Vagina (tissue), 2 donors: ENCODE data around the gene BFSP1. TPM values are rescaled to one million over a fixed set of nuclear protein-coding genes. Genes with fewer than 3 reads are reported as not detected.
A peak's percentile ranks its signal among the peaks of the same experiment; 100 is the strongest.

ENCODE experiments used
- DNase-seq, 2 donors: peaks; one replicate each; pipeline ENCODE4 v3.0.0-alpha.2; 2017; ENCODE audit errors: extremely low spot score in 2 of 2
- H3K27ac ChIP-seq: fragments of 200-600 bp; sonication (generic); one replicate; pipeline ENCODE4 v1.5.1; 2019
- H3K27me3 ChIP-seq: fragments of 200-600 bp; sonication (generic); one replicate; pipeline ENCODE4 v1.5.1; 2019
- H3K36me3 ChIP-seq, 2 donors: fragments of 200-600 bp; sonication (generic); one replicate each; pipeline ENCODE4 v1.5.1; 2017 to 2019
- H3K4me1 ChIP-seq: fragments of 200-600 bp; sonication (generic); one replicate; pipeline ENCODE4 v1.5.1; 2019
- H3K4me3 ChIP-seq, 2 donors: fragments of 200-600 bp; sonication (generic); 1 replicate in 1 of 2; 2 replicates in 1 of 2; pipeline ENCODE4 v1.5.1; 2016 to 2019
- H3K9me3 ChIP-seq: fragments of 200-600 bp; sonication (generic); one replicate; pipeline ENCODE4 v1.5.1; 2019
- POLR2A ChIP-seq, 2 donors: fragments of 450-650 bp; IDR thresholded peaks; one replicate each; pipeline ENCODE4 v1.6.1; 2017; ENCODE audit warnings: antibody characterized with exemption in 2 of 2, mild to moderate bottlenecking in 2 of 2, moderate library complexity in 2 of 2
- POLR2AphosphoS5 ChIP-seq, 2 donors: sonication (generic); formaldehyde crosslinking; IDR thresholded peaks; one replicate each; pipeline ENCODE4 v1.9.0; 2017; ENCODE audit warnings: antibody characterized with exemption in 2 of 2, mild to moderate bottlenecking in 2 of 2, low read depth in 1 of 2; ENCODE audit not compliant: insufficient read depth in 1 of 2
- intact Hi-C: fragments of 100-400 bp; cut with DNase I; formaldehyde crosslinking; loops from one replicate; pipeline ENCODE4 v1.15.1; 2023
- total RNA-seq: library from RNA; depleted of rRNA; stranded (reverse); fragments of >200 nt; gene quantifications from one replicate; pipeline ENCODE4 v1.2.3, GENCODE V29; 2016
- TF ChIP-seq, protein P1 (sequence below), 3 experiments: fragments of 450-650 bp in 2 of 3; fragments of 200-600 bp in 1 of 3; sonication (generic) in 1 of 3; IDR thresholded peaks; one replicate each; pipeline ENCODE4 v1.5.1; 2017 to 2019; ENCODE audit warnings: antibody characterized with exemption in 3 of 3, mild to moderate bottlenecking in 2 of 3, moderate library complexity in 2 of 3

Gene BFSP1
- total RNA-seq, 1 donor from 2014 or later = 0.49 TPM

DNA sequence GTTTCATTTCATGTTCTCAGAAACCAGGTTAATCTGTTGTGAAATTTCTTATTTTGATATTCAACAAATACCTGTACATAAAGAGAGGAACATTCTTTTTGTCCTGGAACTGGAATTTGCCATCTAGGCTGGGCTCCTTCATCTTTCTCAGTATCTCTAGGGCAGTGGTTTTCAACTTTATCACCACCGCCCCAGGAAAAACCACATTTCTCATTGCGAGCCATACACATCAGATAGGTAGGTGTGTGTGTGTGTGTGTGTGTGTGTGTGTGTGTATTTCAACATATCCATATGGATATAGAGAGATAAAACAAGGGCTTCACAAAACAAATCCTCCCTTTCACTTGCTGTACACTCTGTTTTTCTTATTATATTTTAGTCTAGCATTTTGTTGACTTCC lies 24.1 kb downstream of the BFSP1 start:
- peaks cover 14% of the 10 kb centered on the region for H3K4me1 ChIP-seq
- no peak for TF ChIP-seq POLR2AphosphoS5 (IDR thresholded peaks at IDR 0.05; ENCODE audit: insufficient read depth in 1 of 2, low read depth in 1 of 2)
- TF ChIP-seq POLR2A (IDR thresholded peaks at IDR 0.05) = no peak
- TF ChIP-seq, protein P1, sequence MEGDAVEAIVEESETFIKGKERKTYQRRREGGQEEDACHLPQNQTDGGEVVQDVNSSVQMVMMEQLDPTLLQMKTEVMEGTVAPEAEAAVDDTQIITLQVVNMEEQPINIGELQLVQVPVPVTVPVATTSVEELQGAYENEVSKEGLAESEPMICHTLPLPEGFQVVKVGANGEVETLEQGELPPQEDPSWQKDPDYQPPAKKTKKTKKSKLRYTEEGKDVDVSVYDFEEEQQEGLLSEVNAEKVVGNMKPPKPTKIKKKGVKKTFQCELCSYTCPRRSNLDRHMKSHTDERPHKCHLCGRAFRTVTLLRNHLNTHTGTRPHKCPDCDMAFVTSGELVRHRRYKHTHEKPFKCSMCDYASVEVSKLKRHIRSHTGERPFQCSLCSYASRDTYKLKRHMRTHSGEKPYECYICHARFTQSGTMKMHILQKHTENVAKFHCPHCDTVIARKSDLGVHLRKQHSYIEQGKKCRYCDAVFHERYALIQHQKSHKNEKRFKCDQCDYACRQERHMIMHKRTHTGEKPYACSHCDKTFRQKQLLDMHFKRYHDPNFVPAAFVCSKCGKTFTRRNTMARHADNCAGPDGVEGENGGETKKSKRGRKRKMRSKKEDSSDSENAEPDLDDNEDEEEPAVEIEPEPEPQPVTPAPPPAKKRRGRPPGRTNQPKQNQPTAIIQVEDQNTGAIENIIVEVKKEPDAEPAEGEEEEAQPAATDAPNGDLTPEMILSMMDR (IDR thresholded peaks at IDR 0.05) = no peak
- no peaks in the 10 kb centered on the region for H3K36me3 ChIP-seq
- intact Hi-C loops = loop anchor here (10.0 kb wide), 1 partner anchor 488 kb away; no protein-coding TSS in a partner anchor
- no peak for DNase-seq
- H3K27me3 ChIP-seq = no peaks in the 10 kb centered on the region
- H3K27ac ChIP-seq = no peak overlapping the region
- no peaks in the 10 kb centered on the region for H3K9me3 ChIP-seq
- H3K4me3 ChIP-seq = no peak overlapping the region

DNA sequence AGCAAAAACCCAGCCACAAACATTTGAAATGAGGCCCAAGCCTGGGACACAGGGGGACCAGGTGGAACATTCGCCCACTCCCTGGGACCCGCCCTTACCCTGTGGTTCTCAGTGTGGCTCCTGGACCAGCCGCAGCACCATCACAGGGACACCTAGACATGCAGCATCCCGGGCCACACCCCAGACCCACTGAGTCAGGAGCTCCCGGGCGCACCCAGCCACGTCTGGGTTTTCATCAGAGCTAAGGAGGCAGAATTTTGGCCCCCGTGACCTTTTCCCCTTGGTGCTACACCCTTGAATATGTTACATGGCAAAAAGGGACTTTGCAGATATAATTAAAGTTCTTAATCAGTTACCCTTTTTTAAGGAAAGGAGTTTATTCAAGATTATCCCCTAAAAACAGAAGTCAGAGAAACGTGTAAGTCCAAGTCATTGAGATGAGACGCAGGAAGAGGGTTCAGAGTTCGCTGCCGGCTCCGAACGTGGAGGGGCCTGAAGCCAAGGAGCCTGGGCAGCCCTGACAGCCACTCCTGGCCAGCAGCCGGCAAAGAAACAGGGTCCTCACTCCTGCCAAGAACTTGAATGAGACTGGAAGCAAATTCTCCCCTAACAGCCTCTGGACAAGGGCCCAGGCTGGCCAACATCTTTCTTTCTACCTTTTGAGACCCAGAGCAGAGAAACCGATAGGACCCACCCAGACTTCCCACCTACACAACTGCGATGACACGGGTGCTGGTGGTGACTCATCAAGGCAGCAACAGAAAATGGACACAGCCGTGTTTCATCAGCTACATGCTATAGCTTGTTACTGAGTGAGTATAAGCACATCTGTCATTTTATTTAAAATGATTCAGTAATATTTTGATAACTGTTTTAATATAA lies 25.3 kb downstream of the BFSP1 start:
- peaks cover 14% of the 10 kb centered on the region for H3K4me1 ChIP-seq
- no peaks in the 10 kb centered on the region for H3K9me3 ChIP-seq
- TF ChIP-seq, protein P1 (IDR thresholded peaks at IDR 0.05) = no peak
- no peak for TF ChIP-seq POLR2AphosphoS5 (IDR thresholded peaks at IDR 0.05; ENCODE audit: insufficient read depth in 1 of 2, low read depth in 1 of 2)
- TF ChIP-seq POLR2A (IDR thresholded peaks at IDR 0.05) = no peak
- peak overlapping the region; percentile 40 to 54 for H3K4me3 ChIP-seq
- intact Hi-C loops = loop anchor here (10.0 kb wide), 1 partner anchor 489 kb away; no protein-coding TSS in a partner anchor
- H3K27me3 ChIP-seq = no peaks in the 10 kb centered on the region
- H3K36me3 ChIP-seq = no peaks in the 10 kb centered on the region
- peak overlapping the region; percentile 81 for H3K27ac ChIP-seq
- DNase-seq = no peak

DNA sequence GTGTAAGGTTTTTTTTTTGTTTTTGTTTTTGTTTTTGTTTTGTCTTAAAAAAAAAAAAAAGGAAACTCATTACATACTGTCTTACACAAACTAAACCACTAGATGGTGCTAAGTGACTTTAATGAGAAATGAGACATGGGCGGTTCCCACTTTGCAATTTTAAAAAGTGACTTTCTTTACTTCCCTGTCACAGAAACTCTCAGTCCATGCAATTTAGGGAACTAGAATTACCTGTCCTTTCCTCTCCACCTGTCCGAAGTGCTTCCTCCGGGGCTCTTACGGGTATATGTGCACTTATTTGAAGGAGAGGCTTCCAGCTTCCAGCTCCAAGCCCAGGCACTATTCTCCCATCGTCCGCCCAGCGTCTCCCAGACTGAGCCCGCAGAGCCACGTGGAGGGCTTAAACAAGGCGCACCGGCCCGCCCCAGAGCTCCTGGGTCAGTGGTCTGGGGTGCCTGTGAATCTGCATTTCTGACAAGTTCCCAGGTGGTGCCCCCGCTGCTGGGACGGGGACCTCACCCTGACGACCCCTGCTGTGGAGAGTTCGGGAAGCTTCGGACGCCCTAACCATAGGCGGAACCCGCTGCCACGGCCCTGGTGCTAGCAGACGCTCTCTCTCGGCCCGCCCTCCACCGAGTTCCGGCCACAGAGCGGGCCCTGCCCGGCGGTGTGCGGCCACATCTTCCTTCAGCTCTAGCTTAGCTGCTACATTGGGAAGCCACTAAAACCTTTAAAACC lies 26.1 kb downstream of the BFSP1 start:
- Histone ChIP-seq H3K27me3 (no peaks in the 10 kb centered on the region), H3K36me3 (no peaks in the 10 kb centered on the region), H3K27ac (peak overlapping the region; percentile 81), H3K4me1 (peaks cover 14% of the 10 kb centered on the region), H3K9me3 (no peaks in the 10 kb centered on the region), H3K4me3 (peak overlapping the region; percentile 40 to 54)
- peak; percentile 45 to 56 for TF ChIP-seq POLR2AphosphoS5 (IDR thresholded peaks at IDR 0.05; ENCODE audit: insufficient read depth in 1 of 2, low read depth in 1 of 2)
- TF ChIP-seq POLR2A (IDR thresholded peaks at IDR 0.05) = no peak
- TF ChIP-seq, protein P1 (IDR thresholded peaks at IDR 0.05) = peak; percentile 55 to 85 (median 72)
- intact Hi-C loops = loop anchor here (10.0 kb wide), 1 partner anchor 490 kb away; no protein-coding TSS in a partner anchor
- no peak for DNase-seq

DNA sequence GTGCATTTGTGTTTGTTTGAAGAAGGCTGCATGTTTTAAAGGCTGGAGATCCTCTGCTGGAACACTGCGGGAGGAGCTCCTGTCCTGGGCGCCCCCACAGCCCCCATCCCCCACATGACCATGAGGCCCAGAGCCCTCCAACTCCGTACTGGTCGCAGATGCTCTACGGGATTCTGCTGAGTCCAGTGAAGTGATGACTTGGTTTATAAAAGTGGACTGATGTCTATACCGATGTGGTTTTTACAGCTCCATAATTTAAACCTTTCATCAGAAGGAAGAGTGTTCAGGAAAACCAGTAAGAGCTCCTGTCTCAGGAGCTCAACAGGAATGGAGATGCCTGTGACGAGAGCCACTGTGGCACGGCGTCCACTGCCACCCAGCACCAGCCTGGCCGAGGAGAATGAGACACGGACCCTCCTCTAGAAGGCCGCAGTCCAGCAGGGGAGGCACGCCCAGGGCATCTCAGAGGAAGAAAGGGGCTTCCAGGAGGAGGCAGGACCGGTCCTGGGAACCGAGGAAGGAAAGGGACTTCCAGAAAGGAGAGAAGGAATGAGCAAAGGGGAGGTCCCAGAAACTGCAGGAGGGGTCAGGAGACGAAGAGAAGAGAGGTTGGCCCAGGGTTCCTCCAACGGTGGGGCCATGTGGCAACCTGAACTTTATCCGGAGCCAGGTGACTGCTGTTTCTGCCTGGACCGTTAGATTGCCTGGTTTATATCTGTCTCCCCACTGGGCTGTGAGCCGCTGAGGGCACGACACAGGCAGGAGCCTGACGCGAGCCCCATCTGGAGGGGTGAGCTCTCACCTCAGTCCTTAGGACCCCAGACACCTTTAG lies 26.9 kb downstream of the BFSP1 start:
- DNase-seq = no peak
- peak overlapping the region; percentile 40 to 54 for H3K4me3 ChIP-seq
- intact Hi-C loops = loop anchor here (10.0 kb wide), 1 partner anchor 491 kb away; no protein-coding TSS in a partner anchor

More for the DNA sequence above, 26.9 kb downstream of the BFSP1 start:
- H3K27me3 ChIP-seq = no peaks in the 10 kb centered on the region
- H3K4me1 ChIP-seq = peaks cover 14% of the 10 kb centered on the region
- H3K27ac ChIP-seq = peak overlapping the region; percentile 81
- H3K9me3 ChIP-seq = no peaks in the 10 kb centered on the region
- no peak for TF ChIP-seq POLR2AphosphoS5 (IDR thresholded peaks at IDR 0.05; ENCODE audit: insufficient read depth in 1 of 2, low read depth in 1 of 2)
- no peak for TF ChIP-seq POLR2A (IDR thresholded peaks at IDR 0.05)
- TF ChIP-seq, protein P1 (IDR thresholded peaks at IDR 0.05) = no peak
- H3K36me3 ChIP-seq = no peaks in the 10 kb centered on the region
